GM19455 (cell line): ENCODE measurements around the gene IDI1.
"Not testable (repeated sequence)": the region's sequence is repeated elsewhere in the genome, so short reads cannot be mapped to it uniquely, and the experiment has no call there.

ENCODE experiments used
- ATAC-seq: cut with Tn5 transposase; IDR thresholded peaks from one replicate; pipeline ENCODE4 v1.9.1; 2021; ENCODE audit not compliant: unreplicated experiment

IDI1 gene

GRCh38 chr10:1064964-1065247 lies 16.0 kb upstream of the IDI1 start:
- no peak for ATAC-seq

DNA sequence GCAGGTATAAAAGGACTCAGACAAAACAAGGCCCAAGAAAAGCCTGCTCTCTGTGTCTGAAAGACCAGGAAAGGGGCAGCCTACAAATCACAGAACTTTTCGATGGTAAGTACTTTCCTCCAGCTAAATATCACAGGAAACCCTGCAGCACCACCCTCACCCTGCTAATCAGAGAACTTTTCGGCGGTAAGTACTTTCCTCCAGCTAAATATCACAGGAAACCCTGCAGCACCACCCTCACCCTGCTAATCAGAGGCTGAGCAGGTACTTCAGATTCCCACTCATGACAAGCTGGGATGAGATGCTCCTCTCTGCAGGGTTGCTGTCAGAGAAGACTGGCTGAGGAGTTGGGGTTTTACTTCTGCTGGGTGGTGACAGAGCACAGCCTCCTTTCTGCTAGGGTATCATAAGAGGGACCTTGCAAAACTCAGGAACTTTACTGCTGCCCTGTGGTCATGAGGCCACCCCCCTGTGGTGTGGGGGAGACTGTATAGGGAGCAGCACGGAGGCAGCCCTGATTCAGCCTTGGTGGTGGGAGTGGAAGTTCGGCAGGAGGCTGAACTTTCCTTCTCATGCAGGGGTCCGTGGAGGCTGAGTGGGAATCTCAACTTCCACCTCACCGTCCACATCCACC lies 14.4 kb upstream of the IDI1 start:
- ATAC-seq, result no peak

DNA sequence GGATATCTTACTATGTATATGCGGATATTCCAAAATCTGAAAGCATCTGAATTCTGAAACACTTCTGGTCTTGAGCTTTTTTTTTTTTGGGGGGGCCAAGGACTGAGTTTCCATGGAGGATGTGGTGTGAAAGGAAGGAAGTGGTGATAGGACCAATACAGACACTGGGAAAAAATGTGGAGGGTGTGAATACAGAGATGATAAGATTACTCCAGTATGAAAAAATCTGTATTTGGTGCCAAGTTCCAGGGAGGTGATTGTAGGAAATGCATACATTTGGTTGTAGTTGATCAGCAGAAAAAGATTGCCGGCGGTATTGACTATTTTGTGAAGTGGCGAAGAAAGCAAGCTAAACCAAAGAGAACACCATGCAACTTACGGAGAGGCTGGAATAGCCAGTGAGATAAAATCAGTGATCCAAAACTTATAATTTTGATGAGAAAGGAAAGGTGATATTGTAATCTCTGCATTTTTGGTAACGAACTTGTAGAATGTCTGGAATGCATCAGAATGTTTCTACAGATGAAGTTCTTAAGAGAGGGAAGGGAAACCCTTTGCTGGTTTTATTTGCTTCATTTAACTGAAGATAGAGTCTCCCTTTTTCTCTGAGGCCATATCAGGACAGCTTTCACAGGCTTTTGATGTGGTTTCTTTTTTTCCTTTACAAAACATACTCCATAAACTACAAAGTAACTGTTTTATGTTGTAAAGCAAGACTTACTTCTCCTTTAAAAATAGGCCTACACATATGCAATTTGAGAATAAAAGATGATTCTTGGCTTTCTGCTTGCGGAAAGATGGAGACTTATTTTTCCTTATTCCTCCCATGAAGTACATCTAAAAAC lies 13.2 kb upstream of the IDI1 start:
- ATAC-seq, result no peak

- ATAC-seq, result no peak
These were observed 11.0 kb upstream of the IDI1 start for GRCh38 chr10:1059902-1060301.

DNA sequence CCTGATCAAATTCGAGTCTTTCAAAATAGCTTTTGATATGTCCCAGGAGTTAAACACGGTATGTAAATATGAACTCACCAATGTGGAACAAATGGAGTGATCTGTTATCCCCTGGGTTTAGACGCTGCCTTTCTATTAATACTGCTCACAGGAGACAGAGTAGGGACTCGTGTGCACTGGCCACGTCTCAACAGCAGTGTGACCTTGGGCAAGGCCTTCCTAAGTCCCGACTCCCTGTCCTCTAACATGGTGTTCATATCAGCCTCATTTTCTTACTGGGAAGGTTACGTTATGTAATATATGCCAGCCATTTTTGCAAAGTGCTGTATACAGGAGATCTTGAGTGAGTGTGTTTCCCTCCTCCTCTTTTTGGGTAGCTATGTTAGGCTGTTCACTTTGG lies 9.1 kb upstream of the IDI1 start:
- no peak for ATAC-seq

GRCh38 chr10:1057106-1057657 lies 8.3 kb upstream of the IDI1 start:
- peak; percentile 5 for ATAC-seq

DNA sequence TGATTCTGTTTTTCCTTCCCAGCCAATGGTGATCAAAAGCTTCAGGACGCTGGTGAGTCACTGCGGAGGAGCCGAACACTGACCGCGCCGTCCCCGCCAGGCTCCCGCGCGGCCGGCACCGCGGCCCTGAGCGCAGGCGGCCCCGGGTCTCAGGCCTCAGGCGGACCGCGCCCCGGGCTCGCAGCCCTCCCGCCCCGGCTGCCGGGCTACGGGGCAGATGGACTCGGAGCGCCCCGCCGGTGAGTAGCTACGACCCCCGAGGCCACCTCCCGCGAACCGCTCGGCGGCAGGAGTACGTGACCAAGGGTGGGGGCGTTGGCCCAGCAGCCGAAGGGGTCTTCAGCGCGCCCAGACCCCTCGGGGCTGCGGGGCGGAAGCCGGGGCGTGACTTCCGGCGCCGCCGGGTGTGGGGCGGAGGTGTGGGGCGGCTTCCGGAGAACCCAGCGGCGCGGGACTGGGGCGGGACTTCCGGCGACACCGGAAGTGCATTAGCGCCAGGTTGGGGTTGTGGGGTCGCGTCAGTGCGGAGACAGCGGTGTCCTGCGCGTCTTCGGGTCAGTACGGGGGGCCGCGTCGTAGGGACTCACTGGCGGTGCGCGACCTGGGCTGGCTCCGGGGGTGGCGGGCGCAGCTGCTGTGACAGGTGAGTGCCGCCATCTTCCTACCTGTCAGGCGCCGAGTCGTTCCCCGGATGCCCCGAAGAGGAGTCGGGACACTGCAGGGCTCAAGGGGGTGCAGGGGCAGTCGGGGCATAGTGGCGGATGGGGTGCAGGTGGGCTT lies 7.6 kb upstream of the IDI1 start, which contains the start of gene WDR37:
WDR37 (plus strand) TSS at position 60 of the 780 bp plus-strand sequence. CDS start 15,771 bp downstream, outside the sequence.
- peak; percentile 91 for ATAC-seq

DNA sequence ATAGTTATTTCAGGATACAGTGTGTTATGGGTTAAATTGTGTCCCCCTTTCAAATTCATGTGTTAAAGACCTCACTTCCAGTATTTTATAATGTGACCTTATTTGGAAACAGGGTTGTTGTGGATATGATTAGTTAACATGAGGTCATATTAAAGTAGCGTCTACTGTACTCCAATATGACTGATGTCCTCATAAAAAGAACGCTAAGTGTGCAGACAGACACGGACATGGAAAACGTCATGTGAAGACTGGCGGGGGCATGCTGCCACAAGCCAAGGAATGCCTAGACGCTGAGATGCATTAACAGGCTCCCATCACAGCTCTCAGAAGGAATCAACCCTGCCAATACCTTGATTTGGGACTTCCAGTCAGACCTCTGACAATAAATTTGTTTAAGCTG lies 5.8 kb upstream of the IDI1 start:
- no peak for ATAC-seq

DNA sequence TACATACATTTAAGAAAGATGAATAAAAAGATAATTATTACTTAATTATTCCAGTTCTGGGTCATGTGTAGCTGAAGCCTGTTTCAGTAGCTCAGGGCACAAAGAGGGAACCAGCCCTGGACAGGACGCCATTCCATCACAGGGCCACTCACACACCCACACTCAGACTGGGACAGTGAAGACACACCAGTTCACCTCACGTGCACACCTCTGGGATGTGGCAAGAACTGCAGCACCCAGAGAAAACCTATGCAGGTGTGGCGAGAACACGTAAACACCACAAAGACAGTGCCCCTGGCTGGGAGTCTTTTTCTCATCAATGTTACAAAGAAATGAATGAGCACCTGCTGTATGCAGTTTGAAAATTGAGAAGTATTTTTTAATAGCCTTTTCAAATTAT lies 1.6 kb upstream of the IDI1 start:
- no peak for ATAC-seq

GRCh38 chr10:1050145-1050544 lies 1.2 kb upstream of the IDI1 start:
- no peak for ATAC-seq

GRCh38 chr10:1049425-1049958 lies 573 bp upstream of the IDI1 start:
- no peak for ATAC-seq

GRCh38 chr10:1048349-1048731 lies 579 bp downstream of the IDI1 start:
- peak; percentile 19 for ATAC-seq

DNA sequence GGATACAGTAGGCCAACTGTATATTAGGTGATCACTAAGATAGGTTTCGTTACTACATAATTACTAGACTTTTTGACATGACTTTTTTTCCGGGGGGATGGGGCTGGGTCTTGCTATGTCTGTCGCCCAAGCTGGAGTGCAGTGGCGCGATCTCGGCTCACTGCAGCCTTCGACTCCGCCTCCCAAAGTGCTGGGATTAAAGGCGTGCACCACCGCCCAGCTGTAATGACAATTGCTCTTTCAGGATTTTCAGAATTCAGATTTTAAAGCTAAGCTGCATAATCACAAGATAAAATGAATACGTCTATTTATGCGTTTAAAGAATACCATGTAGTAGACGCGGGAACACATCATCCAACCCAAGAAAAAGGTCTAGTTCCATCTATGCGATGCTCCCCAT lies 982 bp downstream of the IDI1 start:
- no peak for ATAC-seq

- ATAC-seq, result no peak
These were observed 3.5 kb downstream of the IDI1 start for GRCh38 chr10:1045415-1045814.

- no peak for ATAC-seq
These were observed 4.0 kb downstream of the IDI1 start for GRCh38 chr10:1044964-1045363.

GRCh38 chr10:1044146-1044545 lies 4.8 kb downstream of the IDI1 start:
- ATAC-seq, result no peak

GRCh38 chr10:1043532-1043995 lies 5.4 kb downstream of the IDI1 start:
- peak; percentile 45 for ATAC-seq

DNA sequence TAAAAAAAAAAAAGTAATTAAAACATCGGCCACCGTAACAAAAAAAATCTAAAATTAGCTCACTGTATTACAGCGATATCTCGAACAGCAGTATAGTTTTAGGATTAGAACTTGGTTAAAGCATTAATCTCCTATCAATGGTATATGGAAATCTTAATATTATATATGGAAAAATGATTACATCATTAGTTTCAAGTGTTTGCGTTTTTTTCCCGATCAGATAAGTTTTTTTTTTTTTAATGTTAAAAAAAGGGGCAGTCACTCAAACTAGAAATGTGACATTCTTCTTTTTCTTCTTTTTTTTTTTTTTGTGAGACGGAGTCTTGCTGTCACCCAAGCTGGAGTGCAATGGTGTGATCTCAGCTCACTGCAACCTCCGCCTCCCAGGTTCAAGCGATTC lies 7.4 kb downstream of the IDI1 start:
- ATAC-seq, result no peak

DNA sequence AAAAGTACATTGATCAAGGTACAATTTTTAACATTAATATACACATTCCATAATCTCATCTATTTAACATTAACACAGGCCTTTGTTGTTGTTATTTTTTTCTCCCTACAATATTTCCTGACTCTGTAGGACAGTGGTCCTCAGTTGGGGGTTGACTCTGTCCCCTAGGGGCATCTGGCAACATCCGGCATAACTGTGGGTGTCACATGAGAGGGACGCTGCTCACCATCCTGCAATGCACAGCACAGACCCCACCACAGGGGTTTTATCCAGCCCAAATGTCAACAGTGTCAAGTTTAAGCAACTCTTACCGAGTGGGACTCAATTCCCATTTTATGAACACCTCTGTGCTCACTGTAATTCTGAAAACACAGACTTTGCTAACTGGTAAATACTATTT lies 8.8 kb downstream of the IDI1 start:
- ATAC-seq, result no peak

DNA sequence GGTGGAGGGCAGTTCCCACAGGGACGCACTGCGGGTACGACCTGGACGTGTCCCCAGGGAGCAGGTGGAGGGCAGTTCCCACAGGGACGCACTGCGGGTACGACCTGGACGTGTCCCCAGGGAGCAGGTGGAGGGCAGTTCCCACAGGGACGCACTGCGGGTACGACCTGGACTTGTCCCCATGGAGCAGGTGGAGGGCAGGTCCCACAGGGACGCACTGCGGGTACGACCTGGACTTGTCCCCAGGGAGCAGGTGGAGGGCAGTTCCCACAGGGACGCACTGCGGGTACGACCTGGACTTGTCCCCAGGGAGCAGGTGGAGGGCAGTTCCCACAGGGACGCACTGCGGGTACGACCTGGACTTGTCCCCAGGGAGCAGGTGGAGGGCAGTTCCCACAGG lies 10.2 kb downstream of the IDI1 start:
- ATAC-seq, result not testable (repeated sequence)

DNA sequence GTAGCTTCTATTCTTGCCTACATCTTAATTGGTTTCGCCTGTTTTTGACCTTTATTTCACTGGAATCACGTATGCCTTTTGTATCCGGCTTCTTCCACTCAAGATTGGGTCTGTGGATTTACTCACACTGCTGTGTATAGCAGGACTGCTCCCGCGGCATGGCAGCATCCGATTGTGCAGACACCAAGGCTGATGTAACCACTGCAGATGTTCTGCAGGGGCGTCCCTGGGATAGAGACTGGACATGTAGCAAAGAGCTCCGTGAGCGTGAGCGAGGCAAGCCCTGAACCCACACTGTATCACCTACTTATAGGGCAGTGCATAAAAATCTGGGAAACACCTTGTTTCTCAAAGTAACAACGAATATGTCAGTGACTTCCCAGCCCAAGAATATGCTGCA lies 11.8 kb downstream of the IDI1 start:
- no peak for ATAC-seq
